GM21360 (cell line): ENCODE measurements around the gene KCNMB2.

ENCODE experiments used
- ATAC-seq: cut with Tn5 transposase; IDR thresholded peaks from one replicate; pipeline ENCODE4 v1.9.1; 2021; ENCODE audit warnings: mild to moderate bottlenecking, moderate library complexity; ENCODE audit not compliant: unreplicated experiment

Gene KCNMB2

GRCh38 chr3:178567611-178568010, 31.4 kb downstream of the KCNMB2 start:
- ATAC-seq = no peak

- no peak for ATAC-seq
Measured at GRCh38 chr3:178568155-178568731, 32.0 kb downstream of the KCNMB2 start.

- ATAC-seq = no peak
Measured at GRCh38 chr3:178568911-178569310, 32.7 kb downstream of the KCNMB2 start.

DNA sequence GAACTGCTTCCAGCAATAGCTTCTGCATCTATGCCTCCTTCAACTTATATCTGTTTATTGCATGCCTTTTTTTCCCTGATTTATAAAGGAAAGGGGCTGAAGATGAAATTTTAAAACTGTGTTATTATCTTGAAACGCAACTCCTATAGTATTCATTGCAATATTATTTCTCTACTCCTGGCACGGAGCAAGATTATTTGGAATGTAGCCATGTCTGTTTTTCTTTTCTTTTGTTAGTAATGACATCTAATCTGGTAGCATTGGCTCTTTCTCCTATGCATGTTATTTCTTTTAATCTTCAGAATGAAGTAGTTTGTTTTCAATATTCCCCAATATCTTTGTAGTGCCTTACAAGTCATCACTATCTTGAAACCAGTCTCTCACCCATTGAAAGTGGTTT, 33.6 kb downstream of the KCNMB2 start:
- ATAC-seq = no peak

- no peak for ATAC-seq
Measured at GRCh38 chr3:178583963-178584575, 47.8 kb downstream of the KCNMB2 start.

- no peak for ATAC-seq
Measured at GRCh38 chr3:178584722-178585380, 48.6 kb downstream of the KCNMB2 start.

DNA sequence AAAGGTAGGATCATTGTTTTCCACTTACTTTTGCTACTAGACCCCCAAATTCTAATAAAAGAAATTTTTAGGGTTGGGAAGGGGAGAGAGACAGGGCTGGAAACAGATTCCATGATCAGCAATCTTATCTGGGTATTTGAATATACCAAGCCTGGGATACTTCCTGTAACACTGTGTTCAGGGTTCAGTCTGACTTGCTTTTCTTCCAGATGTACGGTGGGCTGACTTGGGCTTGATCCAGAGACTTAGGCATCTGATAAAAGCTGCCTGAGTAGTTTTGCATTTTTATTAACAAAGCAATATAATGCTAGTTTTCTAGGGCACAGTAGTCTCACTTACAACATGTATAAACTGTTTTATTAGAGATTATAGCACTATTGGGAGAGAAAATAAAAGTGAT, 49.2 kb downstream of the KCNMB2 start:
- ATAC-seq = peak; percentile 52

- no peak for ATAC-seq
Measured at GRCh38 chr3:178586076-178586475, 49.8 kb downstream of the KCNMB2 start.

- ATAC-seq = no peak
Measured at GRCh38 chr3:178588628-178589027, 52.4 kb downstream of the KCNMB2 start.

DNA sequence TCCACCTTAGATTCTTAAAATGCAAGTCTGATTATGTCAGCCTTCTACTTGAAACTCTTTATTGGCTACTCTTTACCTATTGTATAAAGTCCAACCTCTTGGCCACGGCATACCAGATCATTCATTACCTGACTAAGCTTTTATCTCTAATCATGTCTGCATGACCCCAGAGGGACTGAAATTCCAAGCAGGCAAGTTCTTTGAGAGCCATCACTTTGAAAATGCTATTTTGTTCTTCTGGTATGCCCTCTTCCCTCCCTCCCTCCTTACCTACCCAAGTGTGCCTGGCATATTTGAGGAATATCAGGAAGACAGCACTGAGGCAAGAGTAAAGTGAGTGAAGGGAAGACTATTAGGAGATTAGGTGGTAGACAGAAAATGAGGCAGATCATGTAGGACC, 57.5 kb downstream of the KCNMB2 start:
- no peak for ATAC-seq

DNA sequence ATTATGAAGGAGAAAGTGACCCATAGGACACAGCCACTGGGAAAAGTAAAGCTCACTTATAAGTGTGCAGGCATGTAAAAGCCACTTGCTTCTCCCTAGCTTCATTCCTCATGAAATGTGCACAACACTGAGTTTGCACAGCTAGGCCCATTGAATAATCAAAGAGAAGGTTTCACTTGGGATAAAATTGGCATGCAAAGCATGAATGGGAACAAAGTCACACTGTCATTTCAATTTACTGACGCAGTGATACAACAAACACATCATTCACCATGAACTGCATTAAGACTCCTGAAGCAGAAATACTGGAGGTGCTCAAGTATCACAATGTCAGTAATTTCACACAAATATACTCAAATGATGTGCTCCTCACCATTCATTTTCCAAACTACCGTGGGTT, 61.1 kb downstream of the KCNMB2 start:
- no peak for ATAC-seq

DNA sequence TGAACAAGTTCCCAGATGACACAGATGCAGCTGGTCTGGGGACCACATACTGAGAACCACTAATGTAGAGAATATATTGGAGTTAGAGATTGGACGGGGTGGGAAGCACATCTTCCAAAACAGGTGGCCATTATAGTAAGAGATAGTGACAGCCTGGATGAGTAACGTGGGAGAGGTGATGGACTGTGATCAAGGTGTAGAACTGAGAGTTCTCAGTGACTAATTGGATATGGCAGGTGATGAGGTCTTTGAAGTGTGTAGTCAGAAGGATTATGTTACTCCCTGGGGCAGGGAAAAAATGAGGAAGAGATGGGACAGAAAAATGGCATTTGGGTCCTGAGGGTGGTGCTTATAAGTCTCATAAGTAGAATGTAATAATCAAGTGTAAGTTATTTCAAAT, 66.6 kb downstream of the KCNMB2 start:
- ATAC-seq = no peak

DNA sequence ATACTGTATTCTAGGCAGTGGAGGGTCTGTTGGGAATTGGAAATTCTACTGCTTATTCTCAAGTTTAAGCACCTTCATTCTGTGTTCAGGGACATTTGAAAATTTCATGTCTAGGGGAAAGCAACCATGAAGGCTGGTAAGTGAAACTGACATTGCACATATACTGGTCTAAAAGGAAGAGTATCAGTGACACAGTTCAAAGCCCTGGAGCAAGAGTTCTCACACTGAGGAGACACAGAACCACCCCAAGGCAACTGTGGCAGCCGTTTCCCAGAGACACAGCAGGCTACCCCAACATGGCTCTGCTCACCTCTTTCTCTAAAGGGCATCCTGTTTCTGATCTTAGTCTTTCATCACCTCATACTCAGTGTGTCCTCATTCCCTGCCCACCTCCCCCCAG, 67.5 kb downstream of the KCNMB2 start:
- ATAC-seq = peak; percentile 57

GRCh38 chr3:178618197-178618596, 82.0 kb downstream of the KCNMB2 start:
- no peak for ATAC-seq

DNA sequence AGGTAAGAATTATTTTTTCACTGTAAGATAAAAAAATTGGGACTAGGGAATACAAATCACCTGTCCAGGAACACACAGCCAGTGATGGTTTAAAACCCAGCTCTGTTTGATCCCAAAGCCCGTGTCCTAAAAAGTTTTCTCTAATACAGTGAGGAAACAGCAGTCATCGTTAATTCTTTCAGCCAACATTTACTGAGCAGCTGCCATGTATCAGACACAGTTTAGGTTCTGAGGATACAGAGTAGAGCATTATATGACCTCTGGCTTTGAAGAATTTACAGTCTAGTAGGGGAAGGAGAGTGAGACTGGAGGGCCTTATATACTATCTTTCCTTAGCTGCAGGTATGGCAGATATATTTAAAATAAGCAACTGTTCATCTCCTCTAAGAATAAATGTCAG, 82.7 kb downstream of the KCNMB2 start:
- ATAC-seq = no peak

GRCh38 chr3:178623666-178624255, 87.5 kb downstream of the KCNMB2 start:
- no peak for ATAC-seq

DNA sequence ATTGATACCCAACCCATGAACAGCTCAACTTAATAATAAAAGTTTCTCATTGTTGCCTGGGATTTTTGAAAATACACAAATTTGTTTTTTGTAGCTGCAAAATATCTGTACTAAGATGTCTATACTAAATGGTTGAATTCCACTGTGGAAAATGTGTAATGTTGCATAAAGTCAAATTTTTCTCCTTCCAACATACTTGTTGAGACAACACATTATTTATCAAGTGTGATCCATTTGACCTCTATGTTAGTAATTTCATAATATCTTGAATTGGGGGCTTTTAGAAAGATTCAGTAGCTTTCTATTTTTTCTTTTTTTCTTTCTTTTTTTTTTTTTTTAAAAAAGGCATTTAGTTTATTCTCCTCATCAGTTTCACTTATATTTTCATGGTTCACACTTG, 88.0 kb downstream of the KCNMB2 start:
- ATAC-seq = no peak

DNA sequence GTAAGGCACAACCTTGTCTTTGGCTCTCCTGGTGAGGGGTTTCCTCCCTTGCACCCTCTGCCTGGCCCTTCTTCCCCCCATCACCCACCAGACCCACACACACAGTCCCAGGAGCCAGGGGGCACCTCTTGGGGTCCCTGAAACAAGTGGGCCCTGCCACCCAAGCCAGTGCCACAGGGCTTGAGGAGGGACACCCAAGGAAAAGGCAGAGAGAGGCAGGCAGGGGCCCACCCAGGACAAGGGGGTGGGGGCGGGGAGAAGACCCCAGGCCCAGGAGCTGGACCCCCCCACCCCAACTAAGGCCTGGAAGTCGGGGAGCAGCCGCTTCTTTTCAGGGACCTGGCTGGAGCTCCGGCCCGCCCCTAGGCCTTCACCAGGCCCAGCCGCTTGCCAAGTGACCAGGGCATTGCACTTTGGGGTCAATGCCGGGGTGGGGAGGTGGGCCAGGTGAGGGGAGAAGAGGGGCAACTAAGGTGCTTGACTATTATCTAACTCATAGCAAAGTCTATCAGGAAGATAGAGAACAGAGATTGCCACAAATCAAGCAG, 88.9 kb downstream of the KCNMB2 start:
- ATAC-seq = no peak

DNA sequence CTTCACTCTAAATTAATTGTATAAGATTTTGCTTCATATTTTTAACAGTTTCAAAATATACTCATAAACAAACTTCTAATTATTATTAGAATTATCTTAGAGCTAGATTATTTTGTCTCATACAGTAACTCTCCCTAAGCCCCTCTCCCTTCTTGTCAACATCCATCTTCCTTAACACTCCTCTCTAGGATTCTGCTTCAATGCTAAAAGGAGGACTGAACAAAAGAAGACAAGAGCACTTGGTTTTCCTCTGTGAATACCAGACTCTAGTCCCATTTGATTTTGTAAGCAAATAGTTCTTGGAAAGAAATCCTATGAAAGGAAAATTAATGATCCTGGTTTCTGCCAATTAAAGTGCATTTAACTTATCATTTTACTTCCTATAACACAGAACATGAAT, 91.8 kb downstream of the KCNMB2 start:
- no peak for ATAC-seq

GRCh38 chr3:178629430-178630178, 93.4 kb downstream of the KCNMB2 start:
- ATAC-seq = no peak

DNA sequence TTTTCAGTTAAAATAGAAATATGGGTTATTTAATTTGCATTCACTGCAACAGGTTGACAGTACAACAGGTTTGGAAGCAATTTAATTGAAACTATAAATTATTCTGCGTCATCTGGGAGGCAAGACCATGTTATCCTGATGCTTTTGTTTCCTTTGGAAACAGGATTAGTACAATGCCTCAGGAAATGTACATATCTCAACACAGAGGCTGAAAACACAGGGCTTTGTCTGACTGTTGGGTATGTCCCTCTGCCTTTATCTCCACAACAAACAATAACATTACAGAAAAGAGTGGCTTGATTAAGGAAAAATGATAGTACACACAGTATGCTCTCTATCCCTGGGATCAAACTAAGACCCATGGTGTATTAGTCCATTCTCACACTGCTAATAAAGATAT, 95.7 kb downstream of the KCNMB2 start:
- no peak for ATAC-seq
